HepG2 (cell line): ENCODE results near the gene ACBD7. TPM values are rescaled to one million over a fixed set of nuclear protein-coding genes. Genes with fewer than 3 reads are reported as not detected.

Experiments
- EP300 ChIP-seq, 3 experiments: sonication (generic) in 1 of 3; formaldehyde crosslinking in 1 of 3; IDR thresholded peaks; 2 replicates each; pipeline versions ENCODE4 v1.5.1 to v1.6.1; 2011 to 2020; ENCODE audit warnings: low read depth in 2 of 3, low read length in 2 of 3, borderline replicate concordance in 1 of 3, improper control_type of control experiment in 1 of 3, mild to moderate bottlenecking in 1 of 3, missing genetic modification reagents in 1 of 3, moderate library complexity in 1 of 3
- ETS1 ChIP-seq: sonication (generic); formaldehyde crosslinking; IDR thresholded peaks from 2 replicates; pipeline ENCODE4 v1.4.0; 2020; ENCODE audit warnings: missing genetic modification reagents
- HOMEZ ChIP-seq: IDR thresholded peaks from 2 replicates; pipeline ENCODE4 v1.6.1; 2016; ENCODE audit warnings: low read depth
- MED13 ChIP-seq: sonication (generic); formaldehyde crosslinking; IDR thresholded peaks from 2 replicates; pipeline ENCODE4 v1.5.0; 2020; ENCODE audit warnings: missing genetic modification reagents
- MZF1 ChIP-seq: sonication (generic); formaldehyde crosslinking; IDR thresholded peaks from 2 replicates; pipeline ENCODE4 v1.8.1; 2023; ENCODE audit warnings: mild to moderate bottlenecking, missing genetic modification reagents, borderline replicate concordance
- NR2F6 ChIP-seq, 2 experiments: IDR thresholded peaks; 2 replicates each; pipeline ENCODE4 v1.6.1; 2016; ENCODE audit warnings: antibody characterized with exemption in 1 of 2, mild to moderate bottlenecking in 1 of 2
- RXRA ChIP-seq: sonication (generic); formaldehyde crosslinking; IDR thresholded peaks from 2 replicates; pipeline ENCODE4 v1.5.1; 2020; ENCODE audit warnings: missing genetic modification reagents
- SIX1 ChIP-seq: sonication (generic); formaldehyde crosslinking; IDR thresholded peaks from 2 replicates; pipeline ENCODE4 v1.4.0; 2020; ENCODE audit warnings: missing genetic modification reagents, borderline replicate concordance
- STAT6 ChIP-seq: sonication (generic); formaldehyde crosslinking; IDR thresholded peaks from 2 replicates; pipeline ENCODE4 v1.4.0; 2020; ENCODE audit warnings: missing genetic modification reagents, mild to moderate bottlenecking, borderline replicate concordance
- ZBTB20 ChIP-seq: sonication (generic); formaldehyde crosslinking; IDR thresholded peaks from 2 replicates; pipeline ENCODE4 v1.8.1; 2023; ENCODE audit warnings: missing genetic modification reagents, low read depth, mild to moderate bottlenecking, borderline replicate concordance
- ZNF253 ChIP-seq: sonication (generic); formaldehyde crosslinking; IDR thresholded peaks from 2 replicates; pipeline ENCODE4 v1.8.0; 2022; ENCODE audit warnings: mild to moderate bottlenecking, missing genetic modification reagents, borderline replicate concordance
- ZNF512B ChIP-seq: sonication (generic); formaldehyde crosslinking; IDR thresholded peaks from 2 replicates; pipeline ENCODE4 v1.5.1; 2020; ENCODE audit warnings: missing genetic modification reagents, mild to moderate bottlenecking, borderline replicate concordance
- ZNF562 ChIP-seq: sonication (generic); formaldehyde crosslinking; IDR thresholded peaks from 2 replicates; pipeline ENCODE4 v1.8.0; 2022; ENCODE audit warnings: missing genetic modification reagents, borderline replicate concordance
- polyA plus RNA-seq, 8 experiments: library from polyadenylated mRNA; depleted of rRNA in 3 of 8; stranded (reverse) in 7 of 8; unstranded in 1 of 8; fragments of >200 nt; fragmentation: Illumina TruSeq in 4 of 8; extraction: Trizol in 4 of 8; gene quantifications; 2 replicates each; pipeline versions ENCODE4 v1.2.1 to v1.2.3, GENCODE V29; 2011 to 2016; ENCODE audit warnings: low read depth in 4 of 8, missing spikeins in 1 of 8, mixed read lengths in 1 of 8; ENCODE audit not compliant: insufficient read depth in 1 of 8
- total RNA-seq, 5 experiments: library from RNA; depleted of rRNA; stranded (reverse); fragments of >200 nt; fragmentation: Illumina TruSeq; extraction: Trizol; gene quantifications; 2 replicates each; pipeline ENCODE4 v1.2.3, GENCODE V29; 2016; ENCODE audit warnings: low read depth in 1 of 5
- TF ChIP-seq, protein P1 (sequence below): IDR thresholded peaks from 2 replicates; pipeline ENCODE4 v1.6.1; 2016; ENCODE audit warnings: missing compliant biosample characterization, missing genetic modification reagents, borderline replicate concordance
- TF ChIP-seq, protein P2 (sequence below): sonication (generic); formaldehyde crosslinking; IDR thresholded peaks from 2 replicates; pipeline ENCODE4 v1.5.0; 2020; ENCODE audit warnings: mild to moderate bottlenecking, missing genetic modification reagents, borderline replicate concordance

Gene ACBD7
- total and polyA plus RNA-seq, 2 of the 13 experiments (the other 11 are each of a cell fraction or from before 2014, with no cell fraction given): 1.4 to 2.6 TPM

DNA sequence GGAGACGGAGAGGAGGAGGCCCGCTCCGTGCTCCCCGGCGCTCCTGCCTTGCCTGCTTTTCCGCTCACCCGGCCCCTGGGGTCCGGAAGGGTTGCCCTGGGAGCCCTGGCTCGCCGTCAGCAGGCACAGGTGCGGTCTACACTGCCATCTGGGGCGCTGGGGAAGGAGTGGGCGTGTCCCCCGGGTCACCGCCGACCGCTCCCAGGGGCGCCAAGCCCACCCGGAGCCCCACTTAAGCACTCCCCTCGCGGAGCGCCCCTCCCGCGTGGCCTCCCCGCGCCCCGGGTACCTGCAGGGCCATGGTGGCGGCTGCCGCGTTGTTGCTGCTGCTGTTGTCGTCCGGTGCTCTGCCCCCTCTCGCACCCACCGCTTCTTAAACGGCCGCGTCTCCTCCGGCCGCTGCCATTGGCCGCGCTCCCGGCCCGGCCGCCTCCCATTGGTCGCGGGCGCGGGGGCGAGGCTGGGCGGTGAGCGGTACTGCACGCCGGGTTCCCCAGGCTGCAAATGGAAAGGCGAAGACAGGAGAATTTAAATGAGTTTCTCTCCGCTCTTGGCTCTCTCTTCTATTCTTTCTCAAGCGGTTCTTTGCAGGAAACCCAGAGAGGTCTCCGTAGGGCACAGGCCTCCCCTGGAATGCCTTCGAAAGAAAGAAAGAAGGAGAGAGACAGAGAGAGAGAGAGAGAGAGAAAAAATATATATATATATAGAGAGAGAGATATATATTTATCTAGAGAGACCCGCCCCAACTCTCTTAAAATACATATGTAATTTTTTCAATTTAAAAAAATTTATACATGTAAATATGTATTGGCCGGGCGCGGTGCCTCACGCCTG lies at the start of gene ACBD7 (continued):
- TF ChIP-seq ZNF253 (CRISPR knock-in tag): no peak
- no peak for TF ChIP-seq EP300 (IDR thresholded peaks at IDR 0.05; ENCODE audit: low read depth in 2 of 2, low read length in 2 of 2)
- TF ChIP-seq EP300 (CRISPR knock-in tag; IDR thresholded peaks at IDR 0.05; ENCODE audit: borderline replicate concordance): no peak
- TF ChIP-seq MED13: no peak
- TF ChIP-seq ZNF562 (CRISPR knock-in tag): no peak
- TF ChIP-seq, protein P1, sequence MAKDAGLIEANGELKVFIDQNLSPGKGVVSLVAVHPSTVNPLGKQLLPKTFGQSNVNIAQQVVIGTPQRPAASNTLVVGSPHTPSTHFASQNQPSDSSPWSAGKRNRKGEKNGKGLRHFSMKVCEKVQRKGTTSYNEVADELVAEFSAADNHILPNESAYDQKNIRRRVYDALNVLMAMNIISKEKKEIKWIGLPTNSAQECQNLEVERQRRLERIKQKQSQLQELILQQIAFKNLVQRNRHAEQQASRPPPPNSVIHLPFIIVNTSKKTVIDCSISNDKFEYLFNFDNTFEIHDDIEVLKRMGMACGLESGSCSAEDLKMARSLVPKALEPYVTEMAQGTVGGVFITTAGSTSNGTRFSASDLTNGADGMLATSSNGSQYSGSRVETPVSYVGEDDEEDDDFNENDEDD (CRISPR knock-in tag): peak; percentile 95
- TF ChIP-seq ZBTB20 (CRISPR knock-in tag): no peak
- TF ChIP-seq RXRA: 0 out of 2 replicates have a peak, but pooled peaks have one; percentile 36
- TF ChIP-seq NR2F6 (IDR thresholded peaks at IDR 0.05): no peak
- TF ChIP-seq NR2F6 (CRISPR knock-in tag; IDR thresholded peaks at IDR 0.05): no peak
- TF ChIP-seq MZF1 (CRISPR knock-in tag): no peak
- TF ChIP-seq SIX1 (CRISPR knock-in tag): no peak
- TF ChIP-seq ZNF512B (CRISPR knock-in tag): no peak
- no peak for TF ChIP-seq STAT6 (CRISPR knock-in tag)
- no peak for TF ChIP-seq HOMEZ (CRISPR knock-in tag)
- TF ChIP-seq ETS1: no peak
- TF ChIP-seq, protein P2, sequence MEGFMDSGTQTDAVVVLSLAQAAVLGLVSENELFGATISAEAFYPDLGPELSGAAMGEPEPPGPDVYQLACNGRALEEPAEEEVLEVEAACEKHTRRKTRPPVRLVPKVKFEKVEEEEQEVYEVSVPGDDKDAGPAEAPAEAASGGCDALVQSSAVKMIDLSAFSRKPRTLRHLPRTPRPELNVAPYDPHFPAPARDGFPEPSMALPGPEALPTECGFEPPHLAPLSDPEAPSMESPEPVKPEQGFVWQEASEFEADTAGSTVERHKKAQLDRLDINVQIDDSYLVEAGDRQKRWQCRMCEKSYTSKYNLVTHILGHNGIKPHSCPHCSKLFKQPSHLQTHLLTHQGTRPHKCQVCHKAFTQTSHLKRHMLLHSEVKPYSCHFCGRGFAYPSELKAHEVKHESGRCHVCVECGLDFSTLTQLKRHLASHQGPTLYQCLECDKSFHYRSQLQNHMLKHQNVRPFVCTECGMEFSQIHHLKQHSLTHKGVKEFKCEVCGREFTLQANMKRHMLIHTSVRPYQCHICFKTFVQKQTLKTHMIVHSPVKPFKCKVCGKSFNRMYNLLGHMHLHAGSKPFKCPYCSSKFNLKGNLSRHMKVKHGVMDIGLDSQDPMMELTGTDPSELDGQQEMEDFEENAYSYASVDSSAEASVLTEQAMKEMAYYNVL: peak; percentile 58; the same call in 1 of the 2 replicates
